HG02571 (cell line): Measurements from ENCODE around the gene FAM110C.
"Not testable (repeated sequence)": the region's sequence is repeated elsewhere in the genome, so short reads cannot be mapped to it uniquely, and the experiment has no call there.

Experiments
- ATAC-seq: cut with Tn5 transposase; IDR thresholded peaks from one replicate; pipeline ENCODE4 v1.9.1; 2021; ENCODE audit warnings: mild to moderate bottlenecking, moderate library complexity; ENCODE audit not compliant: unreplicated experiment

FAM110C gene

GRCh38 chr2:44748-45341, 1.5 kb downstream of the FAM110C start:
- no peak for ATAC-seq

GRCh38 chr2:42788-43187, 3.5 kb downstream of the FAM110C start:
- no peak for ATAC-seq

GRCh38 chr2:40465-40864, 5.8 kb downstream of the FAM110C start:
- ATAC-seq: no peak

GRCh38 chr2:38155-38554, 8.2 kb downstream of the FAM110C start:
- ATAC-seq: no peak

GRCh38 chr2:36318-36717, 10.0 kb downstream of the FAM110C start:
- ATAC-seq: no peak

- ATAC-seq: no peak
Observed at GRCh38 chr2:35852-36251, 10.5 kb downstream of the FAM110C start.

- no peak for ATAC-seq
Observed at GRCh38 chr2:33620-34019, 12.7 kb downstream of the FAM110C start.

- ATAC-seq: no peak
Observed at GRCh38 chr2:32068-32467, 14.2 kb downstream of the FAM110C start.

GRCh38 chr2:29253-29652, 17.1 kb downstream of the FAM110C start:
- no peak for ATAC-seq

- no peak for ATAC-seq
Observed at GRCh38 chr2:28406-28975, 17.8 kb downstream of the FAM110C start.

GRCh38 chr2:26891-27290, 19.4 kb downstream of the FAM110C start:
- ATAC-seq: no peak

- ATAC-seq: no peak
Observed at GRCh38 chr2:25543-25942, 20.8 kb downstream of the FAM110C start.

- ATAC-seq: not testable (repeated sequence)
Observed at GRCh38 chr2:24591-24990, 21.7 kb downstream of the FAM110C start.

GRCh38 chr2:24107-24506, 22.2 kb downstream of the FAM110C start:
- peak; percentile 86 for ATAC-seq

- ATAC-seq: no peak
Observed at GRCh38 chr2:23283-23682, 23.0 kb downstream of the FAM110C start.

GRCh38 chr2:22244-22643, 24.1 kb downstream of the FAM110C start:
- ATAC-seq: not testable (repeated sequence)

GRCh38 chr2:20259-20658, 26.0 kb downstream of the FAM110C start:
- not testable (repeated sequence) for ATAC-seq

- no peak for ATAC-seq
Observed at GRCh38 chr2:19505-19904, 26.8 kb downstream of the FAM110C start.

- no peak for ATAC-seq
Observed at GRCh38 chr2:18402-19271, 27.7 kb downstream of the FAM110C start.

GRCh38 chr2:15916-16315, 30.4 kb downstream of the FAM110C start:
- ATAC-seq: not testable (repeated sequence)

- no peak for ATAC-seq
Observed at GRCh38 chr2:11248-11941, 34.9 kb downstream of the FAM110C start.
